ENCODE measurements around the gene CARD9. TPM values are rescaled to one million over a fixed set of nuclear protein-coding genes. Genes with fewer than 3 reads are reported as not detected.
"Not testable (repeated sequence)": the region's sequence is repeated elsewhere in the genome, so short reads cannot be mapped to it uniquely, and the experiment has no call there.

CARD9 gene
- total and polyA plus RNA-seq, 2 of the 8 experiments (the other 6 are each of a cell fraction or from before 2014, with no cell fraction given): 0.15 to 1.1 TPM

DNA sequence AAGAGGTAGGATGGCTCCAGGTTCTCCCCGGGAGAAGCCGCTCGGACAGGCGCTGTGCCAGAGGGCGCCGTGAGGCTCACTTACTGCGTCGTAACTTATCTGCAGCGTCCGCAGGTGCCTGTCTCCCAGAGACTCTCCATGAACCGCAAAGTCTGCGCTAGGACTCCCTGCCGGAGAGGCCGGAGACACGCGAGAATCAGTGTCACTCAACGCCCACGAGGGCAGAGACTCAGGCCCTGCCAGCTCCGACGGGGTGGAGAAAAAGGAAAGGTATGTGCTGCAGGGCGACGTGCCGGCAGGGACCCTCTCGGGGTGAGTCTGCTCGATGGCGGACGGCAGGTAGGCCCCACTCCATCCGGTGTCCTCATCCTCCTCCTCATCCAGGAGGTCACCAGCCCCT, 33.6 kb upstream of the CARD9 start:
- not testable (repeated sequence) for H2AK5ac ChIP-seq (ENCODE audit: low read depth, low read length); H2BK120ac ChIP-seq (replicated peaks; ENCODE audit: low read depth, low read length); H3K4me1 ChIP-seq (replicated peaks in 1 of 4; ENCODE audit: control insufficient read depth in 3 of 4, insufficient read depth in 4 of 4, low read length in 3 of 4); H3K56ac ChIP-seq (replicated peaks; ENCODE audit: insufficient read length, low read depth, low read length); H2BK5ac ChIP-seq (ENCODE audit: low read depth, low read length); H3K4me3 ChIP-seq (ENCODE audit: extremely low read depth in 1 of 4, insufficient read depth in 2 of 4, low read depth in 3 of 4, low read length in 4 of 4); DNase-seq (ENCODE audit: low read depth in 1 of 2, low spot score in 2 of 2); H3K9me3 ChIP-seq (ENCODE audit: insufficient read depth in 2 of 2, low read depth in 1 of 2, low read length in 1 of 2); H3K23me2 ChIP-seq (ENCODE audit: low read depth, low read length); H4K91ac ChIP-seq (replicated peaks; ENCODE audit: insufficient read length, low read length); H3K18ac ChIP-seq (ENCODE audit: extremely low read depth, low read length); H3K4ac ChIP-seq (replicated peaks; ENCODE audit: insufficient read length, low read depth, low read length); H2BK20ac ChIP-seq (ENCODE audit: low read length); H4K8ac ChIP-seq (ENCODE audit: extremely low read depth, insufficient read depth, low read length); H3K27me3 ChIP-seq (replicated peaks in 1 of 4; ENCODE audit: control insufficient read depth in 3 of 4, extremely low read depth in 1 of 4, insufficient read depth in 3 of 4, low read length in 3 of 4); H2BK15ac ChIP-seq (ENCODE audit: low read length); H4K5ac ChIP-seq (ENCODE audit: insufficient read length, low read depth, low read length); H3K23ac ChIP-seq (ENCODE audit: insufficient read length); FAIRE-seq; H3K9ac ChIP-seq (replicated peaks in 1 of 4; ENCODE audit: extremely low read depth in 1 of 4, low read depth in 3 of 4, low read length in 3 of 4); H2AFZ ChIP-seq (ENCODE audit: low read length); H3K27ac ChIP-seq (ENCODE audit: low read depth, low read length); H3K14ac ChIP-seq (ENCODE audit: insufficient read length); H3K4me2 ChIP-seq (ENCODE audit: insufficient read depth in 1 of 2, low read depth in 2 of 2, low read length in 2 of 2); H2BK12ac ChIP-seq (ENCODE audit: low read depth, low read length)
- H4K20me1 ChIP-seq (replicated peaks in 1 of 2; ENCODE audit: control insufficient read depth in 1 of 2, insufficient read depth in 2 of 2, low read length in 2 of 2): peaks cover 5 to 11% of the 10 kb centered on the region in 2 experiments
- H3K79me2 ChIP-seq (ENCODE audit: control insufficient read depth in 1 of 2, insufficient read depth in 2 of 2, low read length in 2 of 2): peaks cover 11 to 34% of the 10 kb centered on the region in 2 experiments
- H3K79me1 ChIP-seq (ENCODE audit: low read depth, low read length): peaks cover 20% of the 10 kb centered on the region
- peaks cover 14 to 51% (median 36%) of the 10 kb centered on the region in 4 experiments for H3K36me3 ChIP-seq (ENCODE audit: control insufficient read depth in 2 of 4, insufficient read depth in 4 of 4, low read length in 3 of 4)
- WGBS, 2 experiments (ENCODE audit: extremely low coverage in 1 of 2, insufficient coverage in 1 of 2, insufficient read length in 1 of 2, insufficient replicate concordance in 2 of 2, low coverage in 1 of 2, low lambda C conversion rate in 2 of 2, missing lambda C conversion rate in 1 of 2): 92% methylated on average over 28 of the region's 28 CpGs; no CpG with 5 or more reads in 1 of the 2 experiments
- ChIA-PET CTCF (ENCODE audit: partially characterized antibody) (interaction anchor here (0.9 kb wide), 1 partner anchor 23 kb away, joined by 3 read pairs; no protein-coding TSS in a partner anchor), POLR2A (ENCODE audit: partially characterized antibody) (interaction anchor here (1.2 to 8.0 kb wide), 4 partner anchors 9 to 32 kb away, joined by 3 to 123 read pairs (median 6); partner anchors contain the start of gene SNAPC4)

DNA sequence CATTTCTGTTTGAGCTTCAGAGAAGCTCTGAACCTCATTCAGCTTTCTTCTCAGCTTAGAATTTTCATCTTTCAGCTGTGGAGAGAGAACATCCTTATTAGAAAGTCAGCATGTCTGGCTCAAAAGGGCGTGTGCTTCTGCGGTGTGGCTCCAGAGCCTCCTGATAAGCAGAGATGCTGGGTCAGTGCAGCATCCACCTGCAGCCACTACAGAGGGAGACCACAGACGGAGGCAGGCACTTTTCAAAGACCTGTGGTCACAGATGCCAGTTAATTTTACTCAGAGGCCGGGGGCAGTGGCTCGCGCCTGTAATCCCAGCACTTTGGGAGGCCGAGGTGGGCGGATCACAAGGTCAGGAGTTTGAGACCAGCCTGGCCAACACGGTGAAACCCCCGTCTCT, 32.4 kb upstream of the CARD9 start:
- H2BK5ac ChIP-seq (ENCODE audit: low read depth, low read length); H3K56ac ChIP-seq (replicated peaks; ENCODE audit: insufficient read length, low read depth, low read length); H4K5ac ChIP-seq (ENCODE audit: insufficient read length, low read depth, low read length); H3K4me2 ChIP-seq (ENCODE audit: insufficient read depth in 1 of 2, low read depth in 2 of 2, low read length in 2 of 2); DNase-seq (ENCODE audit: low read depth in 1 of 2, low spot score in 2 of 2); H3K27me3 ChIP-seq (replicated peaks in 1 of 4; ENCODE audit: control insufficient read depth in 3 of 4, extremely low read depth in 1 of 4, insufficient read depth in 3 of 4, low read length in 3 of 4); H3K18ac ChIP-seq (ENCODE audit: extremely low read depth, low read length); H3K4me1 ChIP-seq (replicated peaks in 1 of 4; ENCODE audit: control insufficient read depth in 3 of 4, insufficient read depth in 4 of 4, low read length in 3 of 4); H2AFZ ChIP-seq (ENCODE audit: low read length); H3K4me3 ChIP-seq (ENCODE audit: extremely low read depth in 1 of 4, insufficient read depth in 2 of 4, low read depth in 3 of 4, low read length in 4 of 4); H3K9me3 ChIP-seq (ENCODE audit: insufficient read depth in 2 of 2, low read depth in 1 of 2, low read length in 1 of 2); H2BK20ac ChIP-seq (ENCODE audit: low read length); H2BK120ac ChIP-seq (replicated peaks; ENCODE audit: low read depth, low read length); H4K20me1 ChIP-seq (replicated peaks in 1 of 2; ENCODE audit: control insufficient read depth in 1 of 2, insufficient read depth in 2 of 2, low read length in 2 of 2); H3K14ac ChIP-seq (ENCODE audit: insufficient read length); H3K4ac ChIP-seq (replicated peaks; ENCODE audit: insufficient read length, low read depth, low read length); H2BK15ac ChIP-seq (ENCODE audit: low read length); H4K91ac ChIP-seq (replicated peaks; ENCODE audit: insufficient read length, low read length); H2AK5ac ChIP-seq (ENCODE audit: low read depth, low read length); H3K23me2 ChIP-seq (ENCODE audit: low read depth, low read length); H3K9ac ChIP-seq (replicated peaks in 1 of 4; ENCODE audit: extremely low read depth in 1 of 4, low read depth in 3 of 4, low read length in 3 of 4); H3K23ac ChIP-seq (ENCODE audit: insufficient read length); H2BK12ac ChIP-seq (ENCODE audit: low read depth, low read length); H4K8ac ChIP-seq (ENCODE audit: extremely low read depth, insufficient read depth, low read length); H3K27ac ChIP-seq (ENCODE audit: low read depth, low read length); FAIRE-seq: not testable (repeated sequence)
- Histone ChIP-seq H3K36me3 (ENCODE audit: control insufficient read depth in 2 of 4, insufficient read depth in 4 of 4, low read length in 3 of 4) (peaks cover 14 to 53% (median 36%) of the 10 kb centered on the region in 4 experiments; a peak in 7 of 8 replicates), H3K79me1 (ENCODE audit: low read depth, low read length) (peaks cover 13% of the 10 kb centered on the region), H3K79me2 (ENCODE audit: control insufficient read depth in 1 of 2, insufficient read depth in 2 of 2, low read length in 2 of 2) (peaks cover 2 to 22% of the 10 kb centered on the region in 2 experiments; a peak in 3 of 4 replicates)
- WGBS, 2 experiments (ENCODE audit: extremely low coverage in 1 of 2, insufficient coverage in 1 of 2, insufficient read length in 1 of 2, insufficient replicate concordance in 2 of 2, low coverage in 1 of 2, low lambda C conversion rate in 2 of 2, missing lambda C conversion rate in 1 of 2): 94% methylated on average over 10 of the region's 10 CpGs; no CpG with 5 or more reads in 1 of the 2 experiments
- ChIA-PET CTCF (ENCODE audit: partially characterized antibody) (interaction anchor here (1.3 kb wide), 1 partner anchor 288 kb away, joined by 3 read pairs; no protein-coding TSS in a partner anchor), POLR2A (ENCODE audit: partially characterized antibody) (interaction anchor here (0.8 to 1.6 kb wide), 3 partner anchors 12 to 66 kb away, joined by 3 to 7 read pairs (median 4); no protein-coding TSS in a partner anchor)
